LNCAP (cell line): Measurements from ENCODE around the gene ERMARD.

Experiments
- CTCF ChIP-seq: fragments of 450-650 bp; IDR thresholded peaks from 2 replicates; pipeline ENCODE4 v1.5.1; 2017; ENCODE audit warnings: mild to moderate bottlenecking

ERMARD gene

GRCh38 chr6:169745405-169745804 lies 6.0 kb upstream of the ERMARD start:
- no peak for TF ChIP-seq CTCF

- no peak for TF ChIP-seq CTCF
Measured at GRCh38 chr6:169746556-169746955, 4.9 kb upstream of the ERMARD start.

GRCh38 chr6:169752074-169752623 lies 727 bp downstream of the ERMARD start:
- no peak for TF ChIP-seq CTCF

- TF ChIP-seq CTCF: no peak
Measured at GRCh38 chr6:169755162-169755561, 3.7 kb downstream of the ERMARD start.

GRCh38 chr6:169763308-169763707 lies 11.9 kb downstream of the ERMARD start:
- no peak for TF ChIP-seq CTCF

GRCh38 chr6:169763881-169764280 lies 12.5 kb downstream of the ERMARD start:
- no peak for TF ChIP-seq CTCF

GRCh38 chr6:169766232-169766631 lies 14.8 kb downstream of the ERMARD start:
- TF ChIP-seq CTCF: no peak
